CD8-positive, alpha-beta memory T cell (primary cell): ENCODE results near the gene CLCNKB. TPM values are rescaled to one million over a fixed set of nuclear protein-coding genes. Genes with fewer than 3 reads are reported as not detected.

Experiments used
- CTCF ChIA-PET: fragments of 350-600 bp; sonication (Branson Sonifier 250); formaldehyde crosslinking; loops from one replicate; lab custom pipeline; 2021; ENCODE audit warnings: antibody characterized with exemption; lab: Charles Lee
- POLR2A ChIA-PET: fragments of 350-600 bp; sonication (Branson Sonifier 250); formaldehyde crosslinking; loops from one replicate; lab custom pipeline; 2021; ENCODE audit warnings: antibody characterized with exemption; lab: Charles Lee
- DNase-seq, 5 donors: peaks; one replicate each; pipeline versions ENCODE4 v3.0.0 to v3.0.0-alpha.2; 2020 to 2022; ENCODE audit warnings: mixed read lengths in 1 of 5
- H3K27ac ChIP-seq: one replicate; pipeline ENCODE4 v1.7.0; 2013; ENCODE audit warnings: low read depth, mild to moderate bottlenecking, low read length, moderate library complexity
- H3K27me3 ChIP-seq: 2 replicates; pipeline ENCODE4 v1.7.0; 2013; ENCODE audit warnings: low read length, mild to moderate bottlenecking; ENCODE audit not compliant: insufficient read depth, poor library complexity, severe bottlenecking
- H3K36me3 ChIP-seq: 2 replicates; pipeline ENCODE4 v1.7.0; 2013; ENCODE audit warnings: mild to moderate bottlenecking, low read length, moderate library complexity; ENCODE audit not compliant: insufficient read depth
- H3K4me1 ChIP-seq: 2 replicates; pipeline ENCODE4 v1.7.0; 2013; ENCODE audit warnings: mild to moderate bottlenecking, low read length, moderate library complexity; ENCODE audit not compliant: insufficient read depth
- H3K4me3 ChIP-seq: 2 replicates; pipeline ENCODE4 v1.7.0; 2013; ENCODE audit warnings: mild to moderate bottlenecking, low read length
- H3K9me3 ChIP-seq: 2 replicates; pipeline ENCODE4 v1.7.0; 2013; ENCODE audit warnings: mild to moderate bottlenecking, low read length
- H3K27ac Mint-ChIP-seq, 8 donors: one replicate each; pipeline ENCODE4 v1.8.0; 2020 to 2021; ENCODE audit warnings: mixed read lengths in 8 of 8, mild to moderate bottlenecking in 6 of 8, inconsistent platforms in 3 of 8, moderate library complexity in 3 of 8
- H3K27me3 Mint-ChIP-seq, 2 donors: one replicate each; pipeline ENCODE4 v1.8.0; 2020 to 2021; ENCODE audit warnings: mixed read lengths in 2 of 2, mild to moderate bottlenecking in 1 of 2, moderate library complexity in 1 of 2
- H3K36me3 Mint-ChIP-seq, 3 donors: one replicate each; pipeline ENCODE4 v1.8.0; 2020 to 2021; ENCODE audit warnings: mixed read lengths in 3 of 3, inconsistent platforms in 1 of 3, mild to moderate bottlenecking in 1 of 3
- H3K4me1 Mint-ChIP-seq, 3 donors: one replicate each; pipeline ENCODE4 v1.8.0; 2020 to 2021; ENCODE audit warnings: mixed read lengths in 3 of 3, inconsistent platforms in 1 of 3, mild to moderate bottlenecking in 1 of 3
- H3K4me3 Mint-ChIP-seq, 7 donors: one replicate each; pipeline ENCODE4 v1.8.0; 2020 to 2021; ENCODE audit warnings: mixed read lengths in 7 of 7, mild to moderate bottlenecking in 6 of 7, moderate library complexity in 4 of 7, inconsistent platforms in 2 of 7
- H3K9me3 Mint-ChIP-seq, 5 donors: one replicate each; pipeline ENCODE4 v1.8.0; 2020 to 2022; ENCODE audit warnings: mixed read lengths in 5 of 5, mild to moderate bottlenecking in 3 of 5, moderate library complexity in 2 of 5, inconsistent platforms in 1 of 5
- polyA plus RNA-seq: library from polyadenylated mRNA; unstranded; fragments of 300-500 nt; fragmentation: Illumina TruSeq; gene quantifications from one replicate; pipeline ENCODE4 v1.2.3, GENCODE V29; 2021
- total RNA-seq, 2 experiments: library from RNA; stranded (reverse); gene quantifications; one replicate each; pipeline ENCODE4 v1.2.3, GENCODE V29; 2021

Gene CLCNKB
- total and polyA plus RNA-seq, 3 experiments from 2014 or later = not detected

DNA sequence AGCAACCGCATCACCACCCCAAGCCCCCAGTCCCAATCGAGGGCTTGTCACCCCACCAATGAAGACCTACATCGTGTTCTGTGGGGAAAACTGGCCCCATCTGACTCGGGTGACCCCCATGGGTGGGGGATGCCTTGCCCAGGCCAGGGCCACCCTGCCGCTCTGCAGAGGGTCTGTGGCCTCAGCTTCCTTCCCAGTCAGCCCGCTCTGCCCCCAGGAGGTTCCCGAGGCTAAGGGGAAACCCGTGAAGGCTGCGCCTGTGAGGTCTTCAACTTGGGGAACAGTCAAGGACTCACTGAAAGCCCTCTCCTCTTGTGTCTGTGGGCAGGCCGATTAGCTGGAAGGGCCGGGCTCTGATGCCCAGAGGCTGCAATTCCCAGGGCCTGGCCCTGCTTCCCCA, 37.6 kb upstream of the CLCNKB start:
- H3K4me3 Mint-ChIP-seq = no peak overlapping the region
- H3K27me3 Mint-ChIP-seq = peaks cover 3 to 9% of the 10 kb centered on the region in 2 donors
- Histone ChIP-seq H3K4me1 (no peaks in the 10 kb centered on the region), H3K4me3 (no peak overlapping the region), H3K27ac (no peak overlapping the region), H3K9me3 (no peaks in the 10 kb centered on the region), H3K27me3 (no peaks in the 10 kb centered on the region), H3K36me3 (no peaks in the 10 kb centered on the region)
- no peaks in the 10 kb centered on the region for H3K36me3 Mint-ChIP-seq
- no peak for DNase-seq
- H3K4me1 Mint-ChIP-seq = no peaks in the 10 kb centered on the region
- ChIA-PET CTCF (interaction anchor here (1.6 kb wide), 1 partner anchor 214 kb away, joined by 3 read pairs; no protein-coding TSS in a partner anchor), POLR2A (no interaction called here)
- no peaks in the 10 kb centered on the region for H3K9me3 Mint-ChIP-seq
- H3K27ac Mint-ChIP-seq = no peak overlapping the region

DNA sequence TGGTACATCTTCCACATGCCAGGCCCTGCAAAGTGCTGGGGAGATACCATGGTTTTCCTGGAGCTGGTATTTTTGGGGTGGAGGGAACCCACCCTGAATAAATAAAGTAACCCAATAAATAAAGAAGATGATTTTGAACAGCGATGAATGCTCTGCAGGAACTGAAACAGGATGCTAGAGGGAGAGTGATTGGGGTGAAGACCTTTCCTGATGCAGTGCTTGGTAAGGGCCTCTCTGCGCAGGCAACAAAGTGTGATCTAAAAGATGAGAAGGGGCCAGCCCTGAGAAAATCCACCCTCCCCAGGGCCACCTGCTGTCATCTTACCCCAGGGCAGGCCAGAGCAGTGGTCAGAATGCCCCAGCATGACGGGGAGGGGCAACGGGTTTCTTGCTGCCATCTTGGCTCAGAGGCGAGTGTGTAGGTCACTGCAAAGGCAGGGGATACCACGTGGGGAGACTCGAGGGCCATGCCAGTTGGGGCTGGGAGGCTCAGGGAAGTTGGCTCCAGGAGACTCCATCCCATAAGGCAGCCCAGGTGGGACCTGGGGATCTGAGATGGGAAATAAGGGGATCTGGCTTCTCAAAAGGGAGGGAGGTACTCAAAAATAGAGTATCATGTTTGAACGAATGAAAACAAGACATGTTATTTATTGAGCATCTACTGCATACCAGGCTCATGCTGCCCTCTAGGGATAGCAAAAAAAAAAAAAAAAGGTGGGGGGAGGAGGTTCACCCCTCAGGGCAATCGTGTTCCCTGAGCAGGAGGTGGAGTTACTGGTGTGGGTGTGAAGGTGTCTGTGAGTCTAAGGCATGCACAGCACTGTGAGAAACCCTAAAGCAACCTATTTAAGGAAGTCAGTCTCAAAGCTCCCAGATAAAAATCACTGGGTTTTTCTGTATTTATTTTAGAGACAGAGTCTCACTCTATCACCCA, 36.8 kb upstream of the CLCNKB start:
- POLR2A ChIA-PET = no interaction called here
- H3K4me3 Mint-ChIP-seq = no peak overlapping the region
- Histone ChIP-seq H3K36me3 (no peaks in the 10 kb centered on the region), H3K27me3 (no peaks in the 10 kb centered on the region), H3K27ac (no peak overlapping the region), H3K4me1 (no peaks in the 10 kb centered on the region), H3K4me3 (no peak overlapping the region), H3K9me3 (no peaks in the 10 kb centered on the region)
- no peak for DNase-seq
- H3K4me1 Mint-ChIP-seq = no peaks in the 10 kb centered on the region
- H3K27me3 Mint-ChIP-seq = peaks cover 7 to 9% of the 10 kb centered on the region in 2 donors
- no peak overlapping the region for H3K27ac Mint-ChIP-seq
- no peaks in the 10 kb centered on the region for H3K9me3 Mint-ChIP-seq
- no peaks in the 10 kb centered on the region for H3K36me3 Mint-ChIP-seq
- CTCF ChIA-PET = interaction anchor here (1.2 to 1.6 kb wide), 3 partner anchors 12 to 238 kb away, joined by 3 to 4 read pairs (median 3); no protein-coding TSS in a partner anchor

DNA sequence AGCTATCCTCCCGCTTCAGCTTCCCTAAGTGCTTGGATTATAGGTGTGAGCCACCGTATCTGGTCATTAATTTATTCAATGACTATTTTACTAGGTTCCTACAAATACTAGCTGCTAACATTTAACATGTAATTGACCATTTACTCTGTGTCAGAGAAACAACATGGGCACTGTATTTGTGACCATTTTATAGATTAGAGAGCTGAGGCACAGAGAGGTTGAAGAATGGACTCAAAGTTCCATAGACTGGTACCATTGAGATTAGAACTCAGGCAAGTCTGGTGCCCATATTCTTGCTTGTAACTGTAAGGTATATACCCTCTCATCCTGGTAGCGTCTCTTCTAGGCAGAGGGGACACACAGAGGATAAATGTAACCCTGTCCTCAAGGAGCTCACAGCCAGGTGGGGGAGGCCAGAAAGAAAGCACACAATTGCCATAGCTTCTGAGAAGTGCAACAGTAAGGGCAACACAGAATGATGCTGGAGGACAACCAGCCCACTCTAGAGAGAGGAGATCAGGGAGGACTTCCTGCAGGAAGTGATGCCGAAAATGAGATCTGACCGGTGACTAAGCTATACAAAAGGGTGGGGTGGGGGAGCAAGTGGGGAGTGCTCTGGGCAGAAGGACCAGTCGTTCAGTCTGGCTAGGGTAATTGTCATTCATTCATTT, 35.8 kb upstream of the CLCNKB start:
- Histone ChIP-seq H3K9me3 (no peaks in the 10 kb centered on the region), H3K4me3 (no peak overlapping the region), H3K27me3 (no peaks in the 10 kb centered on the region), H3K27ac (no peak overlapping the region), H3K4me1 (peaks cover 6% of the 10 kb centered on the region), H3K36me3 (no peaks in the 10 kb centered on the region)
- Mint-ChIP-seq H3K9me3 (no peaks in the 10 kb centered on the region), H3K36me3 (no peaks in the 10 kb centered on the region), H3K27me3 (peaks cover 13 to 14% of the 10 kb centered on the region in 2 donors), H3K4me1 (peaks cover 0 to 3% (median 0%) of the 10 kb centered on the region in 3 donors), H3K27ac (peak overlapping the region in 1 of 8 donors; percentile 8), H3K4me3 (no peak overlapping the region)
- CTCF ChIA-PET = interaction anchor here (1.1 to 2.2 kb wide), 4 partner anchors 13 to 237 kb away, joined by 3 to 5 read pairs (median 4); no protein-coding TSS in a partner anchor
- POLR2A ChIA-PET = no interaction called here
- no peak for DNase-seq

DNA sequence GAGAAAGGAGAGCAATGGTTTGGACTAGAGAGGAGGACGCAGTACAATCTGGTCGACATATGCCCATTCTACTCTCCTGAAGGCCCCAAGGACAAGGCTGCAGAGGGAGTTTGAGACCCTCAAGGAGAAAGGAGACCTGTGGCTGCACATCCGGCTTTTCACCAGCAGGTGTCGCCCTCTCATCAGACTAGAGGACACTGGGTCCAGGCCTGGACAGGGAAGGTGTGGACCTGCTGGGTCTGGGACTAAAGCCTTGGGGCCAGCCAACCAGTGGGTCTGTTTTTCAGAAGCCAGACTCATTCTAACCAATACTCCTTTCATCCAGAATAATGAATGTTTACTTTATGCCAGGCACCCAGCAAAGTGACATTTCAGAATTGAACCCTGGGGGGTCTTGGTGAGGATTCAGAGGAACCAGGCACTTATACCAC, 34.5 kb upstream of the CLCNKB start:
- DNase-seq = peak; percentile 49 to 81 (median 62)
- CTCF ChIA-PET = interaction anchor here (0.6 to 2.2 kb wide), 8 partner anchors 9 to 194 kb away, joined by 3 to 5 read pairs (median 3); no protein-coding TSS in a partner anchor
- Histone ChIP-seq H3K4me3 (no peak overlapping the region), H3K36me3 (no peaks in the 10 kb centered on the region), H3K27ac (no peak overlapping the region), H3K27me3 (peaks cover 5% of the 10 kb centered on the region), H3K9me3 (no peaks in the 10 kb centered on the region), H3K4me1 (peaks cover 9% of the 10 kb centered on the region)
- peaks cover 14 to 20% of the 10 kb centered on the region in 2 donors for H3K27me3 Mint-ChIP-seq
- no peaks in the 10 kb centered on the region for H3K9me3 Mint-ChIP-seq
- POLR2A ChIA-PET = interaction anchor here (0.7 kb wide), 1 partner anchor 218 kb away, joined by 3 read pairs; no protein-coding TSS in a partner anchor
- H3K27ac Mint-ChIP-seq = no peak overlapping the region
- peaks cover 0 to 3% (median 0%) of the 10 kb centered on the region in 3 donors for H3K4me1 Mint-ChIP-seq
- H3K4me3 Mint-ChIP-seq = no peak overlapping the region
- H3K36me3 Mint-ChIP-seq = no peaks in the 10 kb centered on the region

DNA sequence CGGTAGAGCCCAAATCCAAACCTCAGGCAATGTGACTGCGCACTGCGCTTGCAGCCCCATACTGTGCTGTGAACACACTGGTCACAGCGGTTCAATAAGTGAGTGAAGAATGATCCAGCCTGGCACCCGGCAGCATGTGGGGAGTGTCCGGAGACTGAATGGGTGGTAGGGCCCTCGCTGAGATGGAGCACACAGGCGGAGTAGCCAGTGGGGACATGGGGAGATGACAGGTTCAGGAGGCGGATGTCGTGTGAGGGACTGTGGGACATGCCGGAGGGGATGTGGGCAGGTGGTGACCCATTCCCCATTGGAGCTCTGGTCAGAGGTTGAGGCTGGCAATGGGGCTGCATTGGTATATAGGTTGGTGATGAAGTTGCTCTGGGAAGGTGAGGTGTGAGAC, 33.9 kb upstream of the CLCNKB start:
- no peak overlapping the region for H3K4me3 Mint-ChIP-seq
- Histone ChIP-seq H3K27ac (no peak overlapping the region), H3K4me1 (peaks cover 9% of the 10 kb centered on the region), H3K9me3 (no peaks in the 10 kb centered on the region), H3K36me3 (no peaks in the 10 kb centered on the region), H3K27me3 (peaks cover 5% of the 10 kb centered on the region), H3K4me3 (no peak overlapping the region)
- DNase-seq = no peak
- H3K27ac Mint-ChIP-seq = no peak overlapping the region
- H3K36me3 Mint-ChIP-seq = no peaks in the 10 kb centered on the region
- ChIA-PET CTCF (interaction anchor here (0.6 to 2.2 kb wide), 9 partner anchors 9 to 415 kb away, joined by 3 to 5 read pairs (median 3); no protein-coding TSS in a partner anchor), POLR2A (interaction anchor here (0.6 kb wide), 1 partner anchor 176 kb away, joined by 3 read pairs; no protein-coding TSS in a partner anchor)
- H3K4me1 Mint-ChIP-seq = peaks cover 0 to 3% (median 0%) of the 10 kb centered on the region in 3 donors
- H3K9me3 Mint-ChIP-seq = no peaks in the 10 kb centered on the region
- H3K27me3 Mint-ChIP-seq = peaks cover 17 to 27% of the 10 kb centered on the region in 2 donors

DNA sequence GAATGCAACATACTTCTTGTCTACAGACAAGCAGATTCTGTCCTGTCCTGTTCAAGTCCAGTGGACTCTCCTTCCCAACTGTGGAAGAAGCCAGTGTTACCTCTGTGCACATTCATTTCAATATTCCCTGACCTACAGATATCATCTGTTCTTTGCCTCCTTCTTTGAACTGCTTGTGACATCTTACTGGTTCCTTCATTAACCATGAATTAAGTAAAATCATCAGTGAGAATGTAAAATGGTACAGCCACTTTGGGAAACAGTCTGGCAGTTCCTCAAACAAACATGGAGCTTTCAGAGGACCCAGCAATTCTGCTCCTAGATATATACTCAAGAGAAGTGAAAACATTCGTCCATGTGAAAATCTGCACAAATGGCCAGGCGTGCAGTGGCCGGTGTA, 32.7 kb upstream of the CLCNKB start:
- peaks cover 5% of the 10 kb centered on the region for H3K27me3 ChIP-seq
- DNase-seq = no peak
- peaks cover 17 to 35% of the 10 kb centered on the region in 2 donors for H3K27me3 Mint-ChIP-seq
- H3K27ac ChIP-seq = no peak overlapping the region
- POLR2A ChIA-PET = no interaction called here
- no peaks in the 10 kb centered on the region for H3K9me3 ChIP-seq
- H3K4me3 ChIP-seq = no peak overlapping the region
- no peak overlapping the region for H3K27ac Mint-ChIP-seq
- H3K4me1 Mint-ChIP-seq = peaks cover 0 to 3% (median 0%) of the 10 kb centered on the region in 3 donors
- no peak overlapping the region for H3K4me3 Mint-ChIP-seq
- H3K36me3 ChIP-seq = no peaks in the 10 kb centered on the region
- H3K4me1 ChIP-seq = peaks cover 9% of the 10 kb centered on the region
- H3K36me3 Mint-ChIP-seq = no peaks in the 10 kb centered on the region
- no peaks in the 10 kb centered on the region for H3K9me3 Mint-ChIP-seq
- CTCF ChIA-PET = no interaction called here

DNA sequence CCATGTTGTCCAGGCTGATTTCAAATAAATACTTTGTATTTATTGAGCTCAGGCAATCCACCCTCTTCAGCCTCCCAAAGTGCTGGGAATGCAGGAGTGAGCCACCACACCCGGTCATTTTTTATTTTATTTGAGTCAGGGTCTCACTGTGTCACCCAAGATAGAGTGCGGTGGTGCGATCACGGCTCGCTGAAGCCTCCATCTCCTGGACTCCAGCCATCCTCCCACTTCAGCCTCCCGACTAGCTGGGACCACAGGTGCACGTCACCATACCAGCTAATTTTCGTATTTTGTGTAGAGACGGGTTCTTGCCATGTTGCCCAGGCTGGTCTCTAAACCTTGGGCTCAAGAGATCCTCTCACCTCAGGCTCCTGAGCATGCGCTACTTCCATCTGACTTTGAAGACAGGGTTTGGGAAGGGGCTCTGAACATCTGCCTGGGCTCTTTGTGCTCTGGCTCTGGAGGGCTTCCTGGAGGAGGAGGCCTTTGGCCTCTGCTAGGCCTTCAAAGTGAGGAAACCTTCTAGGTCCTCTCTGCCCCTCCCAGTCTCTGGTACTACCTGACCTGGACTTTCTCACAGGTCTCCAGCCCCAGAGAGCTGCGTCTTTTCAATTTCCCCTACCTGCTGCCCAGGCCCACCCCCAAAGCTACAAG, 31.5 kb upstream of the CLCNKB start:
- Histone ChIP-seq H3K9me3 (no peaks in the 10 kb centered on the region), H3K4me1 (peaks cover 9% of the 10 kb centered on the region), H3K36me3 (no peaks in the 10 kb centered on the region), H3K4me3 (peak overlapping the region; percentile 22), H3K27ac (peak overlapping the region; percentile 24), H3K27me3 (peaks cover 5% of the 10 kb centered on the region)
- H3K27me3 Mint-ChIP-seq = peaks cover 17 to 35% of the 10 kb centered on the region in 2 donors
- no peaks in the 10 kb centered on the region for H3K9me3 Mint-ChIP-seq
- H3K36me3 Mint-ChIP-seq = no peaks in the 10 kb centered on the region
- no peak for DNase-seq
- H3K4me3 Mint-ChIP-seq = peak overlapping the region in 6 of 7 donors; percentile 5 to 70 (median 23)
- ChIA-PET CTCF (interaction anchor here (1.2 kb wide), 1 partner anchor 10 kb away, joined by 3 read pairs; no protein-coding TSS in a partner anchor), POLR2A (interaction anchor here (0.5 kb wide), 1 partner anchor 47 kb away, joined by 5 read pairs; no protein-coding TSS in a partner anchor)
- peaks cover 0 to 3% (median 0%) of the 10 kb centered on the region in 3 donors for H3K4me1 Mint-ChIP-seq
- H3K27ac Mint-ChIP-seq = no peak overlapping the region
